OCI-LY1 (cell line): ENCODE data around the gene DOCK3.

Experiments
- EZH2 ChIP-seq: fragments of 200-600 bp; sonication (generic), shearing (Covaris generic); IDR thresholded peaks from 2 replicates; pipeline ENCODE4 v1.8.0; 2017; ENCODE audit warnings: borderline replicate concordance, mixed run types, mild to moderate bottlenecking, antibody characterized with exemption, low read length, moderate library complexity, mixed read lengths
- TF ChIP-seq, protein P1 (sequence below): fragments of 200-600 bp; sonication (generic), shearing (Covaris generic); IDR thresholded peaks from 2 replicates; pipeline ENCODE4 v1.5.1; 2017; ENCODE audit warnings: mild to moderate bottlenecking, antibody characterized with exemption, low read length, moderate library complexity, mixed read lengths

DNA sequence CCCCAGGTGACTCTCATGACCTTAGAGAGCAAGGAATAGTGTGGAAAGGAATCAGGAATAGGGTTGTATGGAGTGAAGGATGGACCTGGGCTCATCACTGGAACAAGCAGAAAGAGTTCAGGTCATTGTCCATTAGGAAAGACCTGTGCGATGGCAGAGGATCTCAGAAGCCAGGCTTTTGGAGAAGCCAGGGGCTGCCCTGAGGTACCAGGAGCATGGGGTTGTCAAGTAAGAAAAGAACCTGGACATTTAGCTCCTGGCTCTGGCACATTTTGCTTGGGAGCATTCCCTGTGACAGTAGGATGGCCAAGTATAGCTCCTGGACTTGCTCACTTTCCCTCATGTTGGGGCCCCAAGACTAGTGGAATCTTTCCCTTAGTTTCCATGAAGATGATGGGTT lies 657.4 kb downstream of the DOCK3 start:
- TF ChIP-seq, protein P1, sequence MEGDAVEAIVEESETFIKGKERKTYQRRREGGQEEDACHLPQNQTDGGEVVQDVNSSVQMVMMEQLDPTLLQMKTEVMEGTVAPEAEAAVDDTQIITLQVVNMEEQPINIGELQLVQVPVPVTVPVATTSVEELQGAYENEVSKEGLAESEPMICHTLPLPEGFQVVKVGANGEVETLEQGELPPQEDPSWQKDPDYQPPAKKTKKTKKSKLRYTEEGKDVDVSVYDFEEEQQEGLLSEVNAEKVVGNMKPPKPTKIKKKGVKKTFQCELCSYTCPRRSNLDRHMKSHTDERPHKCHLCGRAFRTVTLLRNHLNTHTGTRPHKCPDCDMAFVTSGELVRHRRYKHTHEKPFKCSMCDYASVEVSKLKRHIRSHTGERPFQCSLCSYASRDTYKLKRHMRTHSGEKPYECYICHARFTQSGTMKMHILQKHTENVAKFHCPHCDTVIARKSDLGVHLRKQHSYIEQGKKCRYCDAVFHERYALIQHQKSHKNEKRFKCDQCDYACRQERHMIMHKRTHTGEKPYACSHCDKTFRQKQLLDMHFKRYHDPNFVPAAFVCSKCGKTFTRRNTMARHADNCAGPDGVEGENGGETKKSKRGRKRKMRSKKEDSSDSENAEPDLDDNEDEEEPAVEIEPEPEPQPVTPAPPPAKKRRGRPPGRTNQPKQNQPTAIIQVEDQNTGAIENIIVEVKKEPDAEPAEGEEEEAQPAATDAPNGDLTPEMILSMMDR = no peak
- no peak for TF ChIP-seq EZH2
